Astrocyte of the cerebellum (primary cell): ENCODE data around the gene HES1.

Source experiments
- DNase-seq: peaks from one replicate; pipeline ENCODE4 v3.0.0-alpha.2; 2011; ENCODE audit warnings: low read depth
- H3K4me3 ChIP-seq: 2 replicates; pipeline ENCODE4 v1.5.1; 2011; ENCODE audit warnings: mild to moderate bottlenecking, low read depth, low read length, moderate library complexity
- in situ Hi-C: cut with HindIII; loops from 2 replicates; pipeline ENCODE4 v1.10.0; 2017; ENCODE audit warnings: low sequenced_read_pairs
- TF ChIP-seq, protein P1 (sequence below): IDR thresholded peaks from 2 replicates; pipeline ENCODE4 v1.5.1; 2012; ENCODE audit warnings: low read length, low read depth, moderate library complexity, mild to moderate bottlenecking; ENCODE audit errors: missing control alignments

The HES1 gene

DNA sequence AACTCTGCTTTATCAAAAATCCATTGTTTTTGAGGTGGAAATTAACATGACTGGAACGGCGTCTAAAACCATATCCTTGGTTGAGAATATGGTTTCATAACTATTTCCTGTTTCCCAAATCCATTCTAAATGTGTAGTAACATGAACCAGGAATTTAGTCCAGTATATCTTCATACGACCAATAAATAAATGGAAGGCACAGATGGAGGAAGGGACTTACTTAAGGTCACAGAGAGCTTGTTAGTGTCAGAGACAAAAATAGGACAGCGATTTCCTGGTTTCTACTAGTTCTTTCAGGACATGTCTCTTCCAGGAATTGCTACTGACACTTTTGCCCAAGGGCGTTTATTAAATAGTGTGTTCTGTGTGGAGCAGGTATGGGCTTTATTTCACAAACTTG lies 41.2 kb downstream of the HES1 start:
- in situ Hi-C loops: no loop called here
- no peak overlapping the region for H3K4me3 ChIP-seq
- TF ChIP-seq, protein P1, sequence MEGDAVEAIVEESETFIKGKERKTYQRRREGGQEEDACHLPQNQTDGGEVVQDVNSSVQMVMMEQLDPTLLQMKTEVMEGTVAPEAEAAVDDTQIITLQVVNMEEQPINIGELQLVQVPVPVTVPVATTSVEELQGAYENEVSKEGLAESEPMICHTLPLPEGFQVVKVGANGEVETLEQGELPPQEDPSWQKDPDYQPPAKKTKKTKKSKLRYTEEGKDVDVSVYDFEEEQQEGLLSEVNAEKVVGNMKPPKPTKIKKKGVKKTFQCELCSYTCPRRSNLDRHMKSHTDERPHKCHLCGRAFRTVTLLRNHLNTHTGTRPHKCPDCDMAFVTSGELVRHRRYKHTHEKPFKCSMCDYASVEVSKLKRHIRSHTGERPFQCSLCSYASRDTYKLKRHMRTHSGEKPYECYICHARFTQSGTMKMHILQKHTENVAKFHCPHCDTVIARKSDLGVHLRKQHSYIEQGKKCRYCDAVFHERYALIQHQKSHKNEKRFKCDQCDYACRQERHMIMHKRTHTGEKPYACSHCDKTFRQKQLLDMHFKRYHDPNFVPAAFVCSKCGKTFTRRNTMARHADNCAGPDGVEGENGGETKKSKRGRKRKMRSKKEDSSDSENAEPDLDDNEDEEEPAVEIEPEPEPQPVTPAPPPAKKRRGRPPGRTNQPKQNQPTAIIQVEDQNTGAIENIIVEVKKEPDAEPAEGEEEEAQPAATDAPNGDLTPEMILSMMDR: no peak
- no peak for DNase-seq

DNA sequence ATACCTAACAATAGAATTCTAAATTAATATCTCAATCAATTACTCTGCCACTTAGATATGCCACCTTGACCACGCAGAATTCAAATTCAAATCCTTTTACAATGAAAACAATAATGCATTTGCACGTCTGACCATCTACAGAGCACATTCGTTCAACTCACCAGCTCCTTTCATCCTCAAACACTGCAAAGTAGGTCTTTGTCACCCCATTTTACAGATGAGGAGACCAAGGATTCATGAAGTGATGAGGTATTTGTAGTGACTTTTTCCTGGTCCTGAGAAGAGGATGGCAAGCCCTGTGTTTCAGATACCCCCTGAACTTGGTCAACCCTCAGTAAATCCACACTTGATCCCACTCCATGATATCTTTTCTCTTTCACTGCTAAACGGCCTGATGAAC lies 42.2 kb downstream of the HES1 start:
- no peak for DNase-seq
- in situ Hi-C loops: no loop called here
- H3K4me3 ChIP-seq: no peak overlapping the region
- TF ChIP-seq, protein P1: no peak

DNA sequence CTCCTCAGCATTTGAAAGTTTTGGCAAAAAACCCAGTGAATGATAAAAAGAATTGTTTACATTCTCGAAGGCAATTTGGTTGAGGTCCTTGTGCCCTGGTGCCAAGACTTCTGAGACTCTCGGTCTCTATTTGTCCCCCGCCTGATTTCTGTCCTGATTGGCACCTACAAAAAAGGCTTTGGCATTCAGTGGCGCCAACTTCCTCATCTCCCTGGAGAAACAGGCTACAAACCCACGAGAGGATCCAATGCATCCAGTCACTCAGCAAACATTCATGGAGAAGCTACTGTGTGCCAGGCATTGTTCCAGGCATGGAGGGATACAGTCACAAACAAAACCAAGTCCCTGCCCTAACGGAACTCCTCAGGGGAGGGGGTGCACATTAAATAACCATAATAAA lies 42.7 kb downstream of the HES1 start:
- H3K4me3 ChIP-seq: no peak overlapping the region
- TF ChIP-seq, protein P1: no peak
- DNase-seq: no peak
- in situ Hi-C loops: no loop called here

DNA sequence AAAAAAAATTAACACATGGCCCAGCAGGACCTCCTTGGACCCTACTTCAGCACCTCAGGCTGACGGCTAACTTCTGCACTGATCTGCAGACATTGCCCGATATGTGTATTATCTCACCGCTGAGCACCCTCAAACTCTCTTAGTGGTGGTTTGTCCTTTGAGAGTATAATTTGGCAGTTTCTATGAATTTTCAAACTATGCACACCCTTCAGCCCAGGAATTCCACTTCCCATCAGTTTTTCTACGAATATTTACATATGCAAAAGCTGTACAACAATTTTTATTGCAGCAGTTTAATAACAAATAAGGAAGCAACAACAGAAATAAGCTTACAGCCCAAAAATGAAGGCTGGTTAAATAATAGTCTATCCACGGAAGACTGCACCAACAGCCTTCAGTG lies 44.6 kb downstream of the HES1 start:
- in situ Hi-C loops: no loop called here
- TF ChIP-seq, protein P1: no peak
- no peak for DNase-seq

DNA sequence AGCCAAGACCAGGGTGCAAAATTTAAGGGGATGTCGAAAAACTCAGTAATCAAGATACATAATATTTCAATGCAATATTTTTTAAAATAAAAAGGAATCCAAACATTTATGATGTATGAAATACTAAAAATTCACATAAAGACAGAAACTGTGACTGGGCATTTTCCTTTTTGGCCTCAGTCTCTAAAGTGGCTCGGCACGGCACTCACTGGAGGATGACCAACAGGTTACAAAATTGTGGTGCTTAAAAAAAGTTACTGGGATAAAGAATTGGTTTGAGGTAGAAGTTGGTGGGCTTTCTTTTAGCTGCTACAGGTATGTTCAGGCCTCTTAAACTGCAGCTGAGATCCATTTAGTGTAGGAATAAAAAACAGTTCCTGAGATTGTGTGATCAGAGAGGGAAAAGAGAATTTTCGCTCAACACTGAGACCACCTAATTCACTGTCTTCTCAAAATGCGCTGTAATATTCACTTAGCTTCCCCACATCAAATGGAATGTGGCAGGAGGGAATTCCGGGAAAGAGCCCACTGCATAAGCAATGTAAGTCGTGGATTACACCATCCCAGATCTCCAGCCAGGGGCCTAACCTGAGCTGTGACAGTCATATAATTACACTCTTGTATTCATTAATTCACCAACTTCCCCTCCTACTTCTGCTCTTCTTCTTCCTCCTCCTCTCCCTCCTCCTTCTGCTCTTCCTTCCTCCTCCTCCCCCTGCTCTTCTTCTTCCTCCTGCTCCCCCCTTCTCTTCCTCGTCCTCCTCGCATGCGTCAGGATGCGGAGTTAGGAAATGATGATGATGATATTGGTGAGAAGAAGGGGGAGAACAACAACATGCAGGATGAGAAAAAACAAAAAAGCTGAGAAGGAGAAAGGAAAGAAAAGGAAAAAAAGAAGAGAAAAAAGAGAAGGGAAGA lies 45.9 kb downstream of the HES1 start:
- TF ChIP-seq, protein P1: no peak
- in situ Hi-C loops: no loop called here
- DNase-seq: no peak
- no peak overlapping the region for H3K4me3 ChIP-seq

More for the DNA sequence above, 44.6 kb downstream of the HES1 start:
- no peak overlapping the region for H3K4me3 ChIP-seq

DNA sequence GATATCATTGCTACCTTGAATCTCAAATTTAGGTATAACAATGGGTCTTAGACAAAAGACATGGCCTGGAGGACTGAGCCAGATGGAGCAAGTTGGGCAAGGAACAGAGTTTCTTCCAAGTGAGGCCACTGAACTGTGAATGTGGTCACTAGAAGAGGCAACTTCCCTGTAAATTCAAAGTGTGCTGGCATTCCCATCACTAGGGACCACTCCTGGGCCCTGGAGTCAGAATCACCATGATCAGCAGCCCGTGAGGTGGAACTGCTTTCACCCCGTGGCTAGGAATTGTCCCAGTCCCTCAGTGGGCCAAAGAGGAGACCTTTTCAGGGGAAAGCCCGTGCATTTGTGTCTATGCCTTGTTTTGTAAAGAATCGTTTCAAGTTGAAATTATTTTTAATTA lies 47.3 kb downstream of the HES1 start:
- TF ChIP-seq, protein P1: no peak
- DNase-seq: no peak
- in situ Hi-C loops: no loop called here
- H3K4me3 ChIP-seq: no peak overlapping the region
